NB4 (cell line): ENCODE data around the gene HBE1.

Experiments
- CTCF ChIP-seq: IDR thresholded peaks from one replicate; pipeline ENCODE4 v1.5.1; 2012; ENCODE audit warnings: low read depth, low read length
- MAX ChIP-seq: IDR thresholded peaks from 2 replicates; pipeline ENCODE4 v1.6.1; 2011; ENCODE audit warnings: low read depth, low read length
- MYC ChIP-seq: IDR thresholded peaks from 2 replicates; pipeline ENCODE4 v1.6.1; 2011; ENCODE audit warnings: low read depth, low read length
- POLR2A ChIP-seq: IDR thresholded peaks from 2 replicates; pipeline ENCODE4 v1.6.1; 2011; ENCODE audit warnings: mild to moderate bottlenecking; ENCODE audit not compliant: insufficient read length; ENCODE audit errors: extremely low read depth

DNA sequence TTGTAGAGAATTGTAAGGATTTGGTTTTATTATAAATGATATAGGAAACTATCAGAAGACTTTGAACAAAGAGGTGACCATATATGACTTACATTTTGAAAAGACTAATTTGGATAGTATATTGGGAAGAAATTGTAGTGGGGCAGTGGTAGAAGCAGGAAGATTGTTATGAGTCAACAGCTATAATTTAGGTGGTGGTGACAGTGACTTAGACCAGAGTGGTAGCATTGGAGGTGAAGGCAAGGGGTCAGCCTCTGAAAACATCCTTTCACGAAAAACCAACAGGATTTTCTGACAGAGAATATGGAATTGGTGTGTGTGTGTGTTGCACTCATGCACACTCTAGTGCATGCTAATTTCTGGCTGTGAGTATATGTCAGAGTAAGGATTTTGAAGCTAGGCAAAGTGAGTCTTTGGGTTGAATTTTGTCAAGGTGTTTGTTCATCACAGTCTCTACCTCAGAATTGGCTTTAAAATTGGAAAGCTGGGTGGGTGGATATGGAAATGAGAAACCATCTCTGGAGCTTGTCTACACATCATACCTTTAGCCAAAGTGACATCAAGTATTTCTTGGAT is 8.2 kb upstream of the HBE1 start:
- TF ChIP-seq MAX (no peak), CTCF (no peak), POLR2A (no peak), MYC (no peak)
